Subcutaneous preadipocyte (primary cell): ENCODE measurements around the gene RAPGEF2. TPM values are rescaled to one million over a fixed set of nuclear protein-coding genes. Genes with fewer than 3 reads are reported as not detected.

Experiments
- small RNA-seq: library from RNA; depleted of rRNA; stranded (forward); fragments of <200 nt; gene quantifications from one replicate; pipeline ENCODE3, GENCODE V24; 2012
- total RNA-seq: library from RNA; depleted of rRNA; stranded (reverse); fragments of >200 nt; gene quantifications from 2 replicates; pipeline ENCODE4 v1.2.3, GENCODE V29; 2012

The RAPGEF2 gene, protein sequence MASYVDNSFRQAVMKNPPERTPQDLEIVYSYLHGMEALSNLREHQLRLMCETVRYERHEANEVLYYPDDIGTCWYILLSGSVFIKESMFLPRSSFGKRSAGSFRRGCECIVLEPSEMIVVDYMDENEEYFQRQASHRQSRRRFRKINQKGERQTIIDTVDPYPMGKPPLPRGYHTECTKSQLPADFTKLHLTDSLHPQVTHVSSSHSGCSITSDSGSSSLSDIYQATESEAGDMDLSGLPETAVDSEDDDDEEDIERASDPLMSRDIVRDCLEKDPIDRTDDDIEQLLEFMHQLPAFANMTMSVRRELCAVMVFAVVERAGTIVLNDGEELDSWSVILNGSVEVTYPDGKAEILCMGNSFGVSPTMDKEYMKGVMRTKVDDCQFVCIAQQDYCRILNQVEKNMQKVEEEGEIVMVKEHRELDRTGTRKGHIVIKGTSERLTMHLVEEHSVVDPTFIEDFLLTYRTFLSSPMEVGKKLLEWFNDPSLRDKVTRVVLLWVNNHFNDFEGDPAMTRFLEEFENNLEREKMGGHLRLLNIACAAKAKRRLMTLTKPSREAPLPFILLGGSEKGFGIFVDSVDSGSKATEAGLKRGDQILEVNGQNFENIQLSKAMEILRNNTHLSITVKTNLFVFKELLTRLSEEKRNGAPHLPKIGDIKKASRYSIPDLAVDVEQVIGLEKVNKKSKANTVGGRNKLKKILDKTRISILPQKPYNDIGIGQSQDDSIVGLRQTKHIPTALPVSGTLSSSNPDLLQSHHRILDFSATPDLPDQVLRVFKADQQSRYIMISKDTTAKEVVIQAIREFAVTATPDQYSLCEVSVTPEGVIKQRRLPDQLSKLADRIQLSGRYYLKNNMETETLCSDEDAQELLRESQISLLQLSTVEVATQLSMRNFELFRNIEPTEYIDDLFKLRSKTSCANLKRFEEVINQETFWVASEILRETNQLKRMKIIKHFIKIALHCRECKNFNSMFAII (N-terminal part only)
- 25.4 and 43.2 TPM in 2 replicates for total RNA-seq

DNA sequence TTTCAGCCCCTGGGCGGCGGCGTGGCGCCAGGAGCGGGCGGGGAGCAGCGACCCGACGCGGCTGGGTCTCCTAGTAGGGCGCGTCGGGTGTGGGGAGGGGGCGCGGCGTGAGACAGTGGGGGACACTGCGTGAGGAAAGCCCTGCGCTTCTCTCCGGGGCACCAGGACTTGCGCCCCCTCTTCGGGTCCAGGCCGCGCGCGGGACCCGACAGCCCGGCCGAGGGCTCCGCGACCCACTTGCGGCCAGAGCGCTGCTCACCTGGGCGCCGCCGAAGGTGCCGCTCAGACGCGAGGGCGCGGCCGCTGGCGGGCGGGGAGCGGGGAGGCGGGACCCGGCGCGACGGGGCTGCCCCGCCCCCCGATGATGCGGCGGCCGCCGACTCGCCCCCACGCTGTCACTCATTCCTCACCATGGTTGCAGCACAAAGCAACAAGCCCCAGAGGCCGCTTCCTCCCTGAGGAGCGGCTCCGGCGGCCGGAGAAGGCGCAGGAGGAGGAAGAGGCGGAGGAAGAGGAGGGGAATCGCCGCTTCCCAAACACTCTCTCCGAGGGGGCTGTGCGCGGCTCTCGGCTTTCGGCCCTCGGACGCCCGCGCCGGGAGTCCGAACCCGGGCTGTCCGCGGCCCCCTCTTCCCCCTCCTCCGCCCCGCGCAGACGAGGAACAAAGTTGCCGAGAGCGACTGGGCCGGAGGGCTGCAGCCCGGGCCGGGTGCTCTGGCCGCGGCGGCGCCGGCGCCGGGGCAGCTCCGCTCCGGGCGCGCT, at the start of gene RAPGEF2:
Gene RAPGEF2, plus strand, starts transcription at position 458 of the 762 bp plus-strand sequence. CDS start 1,084 bp downstream, outside the sequence.

Small RNA genes within 50 kb of the gene (small RNA-seq; reads per million reads assigned to genes)
- gene AC074344.1 (not detected), gene MIR3688-1 (not detected), gene RF00019 (not detected)
